ENCODE results near the gene NEK7.

GRCh38 chr1:198166900-198167299, 10.1 kb downstream of the NEK7 start:
- no peak for TF ChIP-seq POLR2A (IDR thresholded peaks at IDR 0.05)
- TF ChIP-seq CTCF (IDR thresholded peaks at IDR 0.05): no peak
- no peak for TF ChIP-seq EP300 (IDR thresholded peaks at IDR 0.05)

All from sigmoid colon (tissue), 4 donors.